Activated CD4-positive, alpha-beta memory T cell treated with anti-CD3 and anti-CD28 coated beads, Interleukin-2, amount 10 ng/mL, durations not matched to agents 7 days and 5 days (primary cell): ENCODE measurements around the gene TMEM145. TPM values are rescaled to one million over a fixed set of nuclear protein-coding genes. Genes with fewer than 3 reads are reported as not detected.
"Not testable (repeated sequence)": the region's sequence is repeated elsewhere in the genome, so short reads cannot be mapped to it uniquely, and the experiment has no call there.

Source experiments
- CTCF ChIA-PET: fragments of 350-600 bp; sonication (Branson Sonifier 250); formaldehyde crosslinking; loops from one replicate; lab custom pipeline; 2021; ENCODE audit warnings: antibody characterized with exemption, inconsistent platforms; lab: Charles Lee
- POLR2A ChIA-PET: fragments of 350-600 bp; sonication (Branson Sonifier 250); formaldehyde crosslinking; loops from one replicate; lab custom pipeline; 2021; ENCODE audit warnings: antibody characterized with exemption; lab: Charles Lee
- DNase-seq: peaks from one replicate; pipeline ENCODE4 v3.0.0-alpha.2; 2020
- H3K27ac Mint-ChIP-seq: one replicate; pipeline ENCODE4 v1.8.0; 2021; ENCODE audit warnings: mild to moderate bottlenecking, mixed read lengths
- H3K27me3 Mint-ChIP-seq: one replicate; pipeline ENCODE4 v1.8.0; 2021; ENCODE audit warnings: mixed read lengths
- H3K36me3 Mint-ChIP-seq: one replicate; pipeline ENCODE4 v1.8.0; 2021; ENCODE audit warnings: low read depth, mixed read lengths
- H3K4me1 Mint-ChIP-seq: one replicate; pipeline ENCODE4 v1.8.0; 2021; ENCODE audit warnings: mixed read lengths
- H3K4me3 Mint-ChIP-seq: one replicate; pipeline ENCODE4 v1.8.0; 2021; ENCODE audit warnings: mild to moderate bottlenecking, mixed read lengths
- H3K9me3 Mint-ChIP-seq: one replicate; pipeline ENCODE4 v1.8.0; 2021; ENCODE audit warnings: mixed read lengths
- total RNA-seq, 2 experiments: library from RNA; stranded (reverse); gene quantifications; one replicate each; pipeline ENCODE4 v1.2.3, GENCODE V29; 2021

The TMEM145 gene
- total RNA-seq, 2 experiments from 2014 or later = 0.23 TPM; not detected in 1

DNA sequence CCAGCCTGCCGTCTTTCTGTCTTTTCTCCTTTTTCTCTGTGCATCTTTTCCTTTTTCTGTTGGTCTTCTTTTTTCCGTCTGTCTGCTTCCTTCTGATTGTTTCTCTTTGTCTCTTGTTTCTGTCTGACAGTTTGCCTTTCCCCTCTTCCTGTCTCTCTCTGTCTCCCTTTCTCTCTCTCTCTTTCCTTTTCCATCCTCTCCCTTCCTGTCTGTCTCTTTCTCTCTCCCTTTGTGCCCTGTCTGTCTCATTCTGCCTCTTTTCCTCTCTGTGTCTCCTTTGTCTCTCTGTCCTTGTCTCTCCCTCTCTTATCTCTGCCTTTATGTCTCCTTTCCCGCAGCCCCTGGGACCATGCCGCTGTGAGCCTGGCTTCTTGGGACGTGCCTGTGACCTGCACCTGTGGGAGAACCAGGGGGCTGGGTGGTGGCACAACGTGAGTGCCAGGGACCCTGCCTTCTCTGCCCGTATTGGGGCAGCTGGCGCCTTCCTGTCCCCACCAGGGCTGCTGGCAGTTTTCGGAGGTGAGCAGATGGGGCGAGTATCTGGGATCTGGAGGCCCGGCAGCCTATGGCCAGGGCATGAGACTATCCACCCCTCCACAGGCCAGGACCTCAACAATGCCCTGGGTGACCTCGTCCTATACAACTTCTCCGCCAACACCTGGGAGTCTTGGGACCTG lies 21.7 kb downstream of the TMEM145 start:
- Mint-ChIP-seq H3K4me3 (no peak overlapping the region), H3K4me1 (peaks cover 5% of the 10 kb centered on the region), H3K36me3 (no peaks in the 10 kb centered on the region), H3K9me3 (no peaks in the 10 kb centered on the region), H3K27me3 (no peaks in the 10 kb centered on the region), H3K27ac (no peak overlapping the region)
- DNase-seq = no peak
- ChIA-PET POLR2A (no interaction called here), CTCF (no interaction called here)

DNA sequence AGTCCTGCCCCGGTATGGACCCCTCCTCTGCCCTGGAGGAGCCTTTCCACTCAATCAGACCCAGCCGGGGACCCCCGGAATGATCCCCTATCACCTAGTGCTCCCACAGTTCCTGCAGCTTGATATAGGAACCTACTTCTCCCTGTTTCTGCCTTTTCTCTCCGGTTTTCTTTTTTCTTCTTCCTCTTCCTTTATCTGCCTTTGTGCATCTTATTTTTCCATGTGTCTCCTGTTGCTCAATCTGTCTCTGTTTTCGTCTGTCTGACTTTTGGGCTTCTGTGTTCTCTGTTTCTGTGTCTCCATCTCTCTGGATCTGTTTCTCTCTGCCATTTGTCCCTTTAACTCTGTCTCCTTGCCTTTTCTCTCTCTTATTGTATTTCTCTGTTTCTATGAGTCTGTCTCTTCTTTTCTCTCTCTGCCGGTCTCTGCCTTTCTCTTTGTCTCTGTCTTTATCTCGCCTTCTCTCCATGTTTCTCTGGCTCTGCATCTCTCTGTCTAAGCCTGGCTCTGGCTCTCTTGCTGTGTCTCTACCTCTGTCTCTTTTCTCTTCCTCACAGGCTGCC lies 22.3 kb downstream of the TMEM145 start:
- Mint-ChIP-seq H3K36me3 (no peaks in the 10 kb centered on the region), H3K27ac (no peak overlapping the region), H3K4me1 (peaks cover 5% of the 10 kb centered on the region), H3K9me3 (no peaks in the 10 kb centered on the region), H3K4me3 (no peak overlapping the region), H3K27me3 (no peaks in the 10 kb centered on the region)
- POLR2A ChIA-PET = no interaction called here
- no peak for DNase-seq
- CTCF ChIA-PET = no interaction called here

DNA sequence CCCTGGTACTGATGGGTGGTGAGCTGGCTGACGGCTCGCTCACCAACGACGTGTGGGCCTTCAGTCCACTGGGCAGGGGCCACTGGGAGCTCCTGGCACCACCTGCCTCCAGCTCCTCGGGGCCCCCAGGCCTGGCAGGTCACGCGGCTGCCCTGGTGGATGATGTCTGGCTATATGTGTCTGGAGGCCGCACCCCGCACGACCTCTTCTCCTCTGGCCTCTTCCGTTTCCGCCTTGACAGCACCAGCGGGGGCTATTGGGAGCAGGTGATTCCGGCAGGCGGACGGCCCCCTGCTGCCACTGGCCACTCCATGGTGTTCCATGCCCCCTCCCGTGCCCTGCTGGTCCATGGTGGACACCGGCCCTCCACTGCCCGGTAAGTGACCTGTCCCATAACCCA lies 22.9 kb downstream of the TMEM145 start:
- no peak for DNase-seq
- H3K9me3 Mint-ChIP-seq = no peaks in the 10 kb centered on the region
- POLR2A ChIA-PET = no interaction called here
- no peak overlapping the region for H3K4me3 Mint-ChIP-seq
- CTCF ChIA-PET = no interaction called here
- no peaks in the 10 kb centered on the region for H3K27me3 Mint-ChIP-seq
- peaks cover 5% of the 10 kb centered on the region for H3K4me1 Mint-ChIP-seq
- no peaks in the 10 kb centered on the region for H3K36me3 Mint-ChIP-seq
- H3K27ac Mint-ChIP-seq = no peak overlapping the region

DNA sequence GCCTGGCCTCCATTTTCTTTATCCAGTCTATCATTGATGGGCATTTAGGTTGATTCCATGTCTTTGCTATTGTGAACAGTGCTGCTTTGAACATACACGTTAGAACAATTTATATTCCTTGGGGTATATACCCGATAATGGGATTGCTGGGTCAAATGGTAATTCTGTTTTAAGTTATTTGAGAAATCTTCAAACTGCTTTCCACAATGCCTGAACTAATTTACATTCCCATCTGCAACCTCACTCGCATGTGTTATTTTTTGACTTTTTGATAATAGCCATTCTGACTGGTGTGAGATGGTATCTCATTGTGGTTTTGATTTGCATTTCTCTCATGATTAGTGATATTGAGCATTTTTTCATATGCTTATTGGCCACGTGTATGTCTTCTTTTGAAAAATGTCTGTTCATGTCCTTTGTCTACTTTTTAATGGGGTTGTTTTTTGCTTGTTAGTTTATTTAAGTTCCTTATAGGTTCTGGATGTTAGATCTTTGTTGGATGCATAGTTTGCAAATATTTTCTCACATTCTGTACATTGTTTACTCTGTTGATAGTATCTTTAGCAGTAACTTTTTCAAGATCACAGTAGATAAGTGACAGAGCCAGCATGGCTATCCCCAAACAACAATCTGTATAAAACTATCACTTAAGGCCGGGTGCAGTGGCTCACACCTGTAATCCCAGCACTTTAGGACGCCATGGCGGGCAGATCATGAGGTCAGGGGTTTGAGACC lies 26.2 kb downstream of the TMEM145 start:
- H3K9me3 Mint-ChIP-seq, H3K36me3 Mint-ChIP-seq, H3K4me1 Mint-ChIP-seq, POLR2A ChIA-PET, CTCF ChIA-PET, DNase-seq, H3K27ac Mint-ChIP-seq, H3K27me3 Mint-ChIP-seq, H3K4me3 Mint-ChIP-seq: not testable (repeated sequence)

DNA sequence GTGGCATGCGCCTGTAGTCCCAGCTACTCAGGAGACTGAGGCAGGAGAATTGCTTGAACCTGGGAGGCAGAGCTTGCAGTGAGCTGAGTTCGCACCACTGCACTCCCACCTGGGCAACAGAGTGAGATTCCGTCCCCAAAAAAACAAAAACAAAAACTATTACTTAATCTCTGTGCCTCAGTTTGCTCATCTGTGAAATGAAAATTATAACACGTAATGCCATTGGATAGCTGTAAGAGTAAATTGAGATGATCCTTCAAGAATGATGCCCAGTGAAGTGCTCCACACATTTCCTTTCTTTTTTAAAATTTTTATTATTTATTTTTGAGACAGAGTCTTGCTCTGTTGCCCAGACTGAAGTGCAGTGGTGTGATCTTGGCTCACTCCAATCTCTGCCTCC lies 26.8 kb downstream of the TMEM145 start:
- H3K27ac Mint-ChIP-seq, H3K36me3 Mint-ChIP-seq, CTCF ChIA-PET, DNase-seq, H3K4me1 Mint-ChIP-seq, H3K27me3 Mint-ChIP-seq, H3K4me3 Mint-ChIP-seq, POLR2A ChIA-PET, H3K9me3 Mint-ChIP-seq: not testable (repeated sequence)

DNA sequence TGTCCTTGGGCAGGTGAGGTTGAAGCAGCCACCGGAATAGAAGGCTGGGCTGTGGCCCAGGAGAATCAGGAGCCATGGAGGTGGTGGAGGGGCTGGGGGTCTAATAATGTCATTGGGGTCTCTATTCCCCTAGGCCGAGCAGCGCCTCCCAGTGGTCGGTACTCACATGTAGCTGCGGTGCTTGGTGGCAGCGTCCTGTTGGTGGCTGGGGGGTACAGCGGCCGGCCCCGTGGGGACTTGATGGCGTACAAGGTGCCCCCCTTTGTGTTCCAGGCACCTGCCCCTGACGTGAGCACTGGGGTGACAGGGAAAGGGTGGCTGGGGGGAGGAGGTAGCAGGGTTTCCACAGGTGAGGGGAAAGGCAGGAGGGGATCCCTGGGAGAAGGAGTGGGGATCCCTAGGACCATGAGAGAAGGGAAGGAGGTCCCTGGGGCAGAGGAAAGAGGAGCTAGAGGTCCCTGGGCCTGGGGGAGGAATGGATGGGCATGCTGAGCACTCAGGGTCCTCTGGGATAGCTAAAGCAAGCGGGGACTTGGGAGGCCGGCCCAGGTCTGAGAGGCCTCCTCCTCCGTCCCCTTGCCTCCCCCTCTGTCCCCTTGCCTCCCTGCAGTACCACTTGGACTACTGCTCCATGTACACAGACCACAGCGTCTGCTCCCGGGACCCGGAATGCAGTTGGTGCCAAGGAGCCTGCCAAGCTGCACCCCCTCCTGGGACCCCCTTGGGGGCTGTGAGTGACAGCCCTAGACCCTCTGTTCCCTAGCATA lies 30.4 kb downstream of the TMEM145 start:
- no peak for DNase-seq
- POLR2A ChIA-PET = no interaction called here

DNA sequence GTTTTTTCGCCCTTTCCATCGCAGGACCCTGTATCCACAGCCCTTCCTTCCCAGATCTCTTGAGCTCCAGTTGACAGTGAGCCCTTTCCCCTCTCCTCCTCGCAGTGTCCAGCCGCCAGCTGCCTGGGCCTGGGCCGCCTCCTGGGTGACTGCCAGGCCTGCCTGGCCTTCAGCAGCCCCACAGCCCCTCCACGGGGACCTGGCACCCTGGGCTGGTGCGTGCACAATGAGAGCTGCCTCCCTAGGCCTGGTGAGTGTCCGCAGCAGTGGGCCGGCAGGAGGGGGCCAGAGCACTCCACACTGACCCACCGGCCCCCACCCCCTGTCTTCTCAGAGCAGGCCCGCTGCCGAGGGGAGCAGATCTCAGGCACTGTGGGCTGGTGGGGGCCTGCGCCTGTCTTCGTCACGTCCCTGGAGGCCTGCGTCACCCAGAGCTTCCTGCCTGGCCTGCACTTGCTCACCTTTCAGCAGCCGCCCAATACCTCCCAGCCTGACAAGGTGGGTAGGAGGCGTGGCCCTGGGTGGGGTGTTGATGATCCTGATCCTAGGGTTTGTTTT lies 31.3 kb downstream of the TMEM145 start:
- CTCF ChIA-PET = no interaction called here
- Mint-ChIP-seq H3K27ac (no peak overlapping the region), H3K36me3 (no peaks in the 10 kb centered on the region), H3K4me3 (no peak overlapping the region), H3K27me3 (no peaks in the 10 kb centered on the region), H3K4me1 (peaks cover 1% of the 10 kb centered on the region), H3K9me3 (no peaks in the 10 kb centered on the region)
- DNase-seq = no peak
- POLR2A ChIA-PET = no interaction called here

More for the DNA sequence above, 30.4 kb downstream of the TMEM145 start:
- no peaks in the 10 kb centered on the region for H3K36me3 Mint-ChIP-seq
- no peak overlapping the region for H3K4me3 Mint-ChIP-seq
- H3K27me3 Mint-ChIP-seq = no peaks in the 10 kb centered on the region
- H3K4me1 Mint-ChIP-seq = peaks cover 5% of the 10 kb centered on the region
- H3K9me3 Mint-ChIP-seq = no peaks in the 10 kb centered on the region
- CTCF ChIA-PET = no interaction called here
- H3K27ac Mint-ChIP-seq = no peak overlapping the region

DNA sequence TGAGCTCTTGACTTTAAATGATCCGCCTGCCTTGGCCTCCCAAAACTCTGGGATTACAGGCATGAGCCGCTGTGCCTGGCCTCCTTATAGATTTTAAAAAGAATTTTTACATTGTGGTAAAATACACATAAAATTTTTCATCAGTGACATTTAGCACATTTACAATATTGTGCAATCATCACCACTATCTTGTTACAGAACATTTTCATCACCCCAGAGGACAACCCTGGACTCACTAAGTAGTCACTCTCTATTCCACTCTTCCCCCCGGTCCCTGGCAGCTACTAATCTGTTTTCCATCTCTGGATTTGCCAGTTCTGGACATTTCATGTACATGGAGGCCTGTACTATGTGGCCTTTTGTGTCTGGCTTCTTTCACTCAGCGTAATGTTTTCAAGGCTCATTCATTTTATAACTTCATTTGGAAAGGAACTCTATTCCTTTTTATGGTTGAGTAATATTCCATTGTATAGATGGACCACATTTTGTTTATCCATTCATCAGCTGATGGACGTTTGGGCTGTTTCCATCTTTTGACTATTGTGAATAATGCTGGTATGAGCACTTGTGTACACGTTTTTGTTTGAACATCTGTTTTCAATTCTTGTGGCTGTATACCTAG lies 32.2 kb downstream of the TMEM145 start:
- Mint-ChIP-seq H3K4me3 (no peak overlapping the region), H3K4me1 (no peaks in the 10 kb centered on the region), H3K27ac (no peak overlapping the region), H3K9me3 (no peaks in the 10 kb centered on the region), H3K27me3 (no peaks in the 10 kb centered on the region), H3K36me3 (no peaks in the 10 kb centered on the region)
- CTCF ChIA-PET = no interaction called here
- DNase-seq = no peak
- POLR2A ChIA-PET = no interaction called here

DNA sequence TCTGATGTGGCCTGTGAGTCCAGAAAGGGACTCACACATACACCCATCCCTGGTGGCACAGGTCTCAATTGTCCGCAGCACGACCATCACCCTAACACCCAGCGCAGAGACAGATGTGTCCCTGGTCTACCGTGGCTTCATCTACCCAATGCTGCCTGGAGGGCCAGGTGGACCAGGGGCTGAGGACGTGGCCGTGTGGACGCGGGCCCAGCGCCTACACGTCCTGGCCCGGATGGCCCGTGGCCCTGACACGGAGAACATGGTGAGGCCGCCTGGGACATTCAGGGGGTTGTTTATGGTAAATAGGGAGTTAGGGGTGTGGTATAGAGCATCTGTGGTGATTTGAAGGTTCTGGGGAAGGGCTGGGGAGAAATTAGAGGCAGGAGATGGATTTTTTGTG lies 35.1 kb downstream of the TMEM145 start:
- no peaks in the 10 kb centered on the region for H3K9me3 Mint-ChIP-seq
- POLR2A ChIA-PET = no interaction called here
- H3K27me3 Mint-ChIP-seq = no peaks in the 10 kb centered on the region
- DNase-seq = no peak
- H3K27ac Mint-ChIP-seq = no peak overlapping the region
- H3K4me1 Mint-ChIP-seq = no peaks in the 10 kb centered on the region
- H3K36me3 Mint-ChIP-seq = no peaks in the 10 kb centered on the region
- CTCF ChIA-PET = no interaction called here
- no peak overlapping the region for H3K4me3 Mint-ChIP-seq

DNA sequence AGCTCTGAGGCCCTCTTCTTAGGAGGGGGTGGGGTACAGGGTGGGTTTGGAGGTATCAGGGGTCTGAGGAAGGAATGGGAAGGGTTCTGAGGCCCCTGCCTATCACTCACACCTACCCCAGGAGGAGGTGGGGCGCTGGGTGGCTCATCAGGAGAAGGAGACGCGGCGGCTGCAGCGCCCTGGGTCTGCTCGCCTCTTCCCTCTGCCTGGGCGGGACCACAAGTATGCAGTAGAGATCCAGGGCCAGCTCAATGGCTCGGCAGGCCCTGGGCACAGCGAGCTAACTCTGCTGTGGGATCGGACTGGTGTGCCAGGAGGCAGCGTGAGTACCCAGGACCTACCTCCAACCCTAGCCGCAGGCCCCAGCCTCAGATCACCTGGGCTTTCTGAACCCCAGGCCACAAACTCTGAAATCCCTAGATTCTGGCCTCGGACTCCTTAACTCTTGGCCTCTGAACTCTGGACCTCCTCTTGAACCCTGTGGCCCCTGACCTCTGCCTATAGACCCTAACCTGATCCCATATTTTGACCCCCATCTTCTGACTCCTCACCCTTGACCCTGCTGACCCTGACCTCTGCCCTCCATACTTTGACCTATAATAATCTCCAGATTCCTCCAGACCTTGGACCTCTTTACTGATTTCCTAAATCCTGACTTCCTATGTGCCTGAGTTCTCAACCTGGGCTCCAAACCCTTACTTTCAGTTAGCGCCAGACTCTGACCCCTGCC lies 36.4 kb downstream of the TMEM145 start:
- POLR2A ChIA-PET = no interaction called here
- Mint-ChIP-seq H3K4me3 (no peak overlapping the region), H3K9me3 (no peaks in the 10 kb centered on the region), H3K36me3 (no peaks in the 10 kb centered on the region), H3K4me1 (no peaks in the 10 kb centered on the region), H3K27ac (no peak overlapping the region), H3K27me3 (no peaks in the 10 kb centered on the region)
- DNase-seq = no peak
- CTCF ChIA-PET = no interaction called here

DNA sequence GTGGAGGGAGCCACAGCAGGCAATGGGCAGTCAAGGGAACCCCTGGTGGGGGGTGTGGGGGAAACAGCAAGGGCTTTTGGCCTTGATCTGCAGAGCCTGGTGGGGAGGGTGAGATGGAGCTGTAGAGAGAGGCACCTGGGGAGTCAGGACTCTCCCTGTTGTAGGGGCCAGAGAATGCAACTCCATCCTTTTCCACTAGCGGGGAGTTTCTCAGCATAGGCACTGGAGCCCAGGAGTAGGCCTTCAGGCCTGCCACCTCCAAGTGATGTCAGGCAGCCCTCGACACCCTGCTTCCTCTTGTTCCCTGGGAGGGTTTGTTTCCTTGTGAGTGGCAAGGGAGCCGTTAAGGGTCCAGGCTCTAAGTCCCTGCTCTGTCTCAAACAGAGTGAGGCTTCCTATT lies 37.3 kb downstream of the TMEM145 start:
- ChIA-PET CTCF (no interaction called here), POLR2A (no interaction called here)
- no peak overlapping the region for H3K4me3 Mint-ChIP-seq
- H3K9me3 Mint-ChIP-seq = no peaks in the 10 kb centered on the region
- H3K36me3 Mint-ChIP-seq = no peaks in the 10 kb centered on the region
- DNase-seq = no peak
- H3K4me1 Mint-ChIP-seq = no peaks in the 10 kb centered on the region
- no peak overlapping the region for H3K27ac Mint-ChIP-seq
- H3K27me3 Mint-ChIP-seq = no peaks in the 10 kb centered on the region

DNA sequence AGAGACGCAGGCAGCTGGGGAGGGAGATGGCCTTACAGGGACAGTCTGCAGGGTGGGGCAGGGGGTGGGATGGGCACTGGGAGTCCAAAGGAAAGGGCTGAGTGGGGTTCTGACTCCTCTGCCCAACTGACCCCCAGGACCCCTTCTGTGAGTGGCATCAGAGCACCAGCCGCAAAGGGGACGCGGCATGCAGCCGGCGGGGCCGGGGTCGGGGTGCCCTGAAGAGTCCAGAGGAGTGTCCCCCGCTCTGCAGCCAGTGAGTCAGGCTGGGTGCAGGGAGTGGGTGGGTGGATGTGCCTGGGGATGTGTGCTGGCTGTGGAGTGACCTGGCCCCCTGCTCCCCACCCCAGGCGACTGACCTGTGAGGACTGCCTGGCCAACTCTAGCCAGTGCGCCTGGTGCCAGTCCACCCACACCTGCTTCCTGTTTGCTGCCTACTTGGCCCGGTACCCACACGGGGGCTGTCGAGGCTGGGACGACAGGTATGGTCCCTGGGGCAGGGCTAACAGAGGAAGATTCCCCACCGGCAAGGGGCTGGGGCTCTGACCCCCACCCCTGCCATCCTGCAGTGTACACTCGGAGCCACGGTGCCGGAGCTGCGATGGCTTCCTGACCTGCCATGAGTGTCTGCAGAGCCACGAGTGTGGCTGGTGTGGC lies 38.1 kb downstream of the TMEM145 start:
- no peaks in the 10 kb centered on the region for H3K36me3 Mint-ChIP-seq
- POLR2A ChIA-PET = no interaction called here
- H3K4me3 Mint-ChIP-seq = no peak overlapping the region
- CTCF ChIA-PET = no interaction called here
- H3K9me3 Mint-ChIP-seq = no peaks in the 10 kb centered on the region
- H3K27me3 Mint-ChIP-seq = no peaks in the 10 kb centered on the region
- DNase-seq = no peak
- H3K4me1 Mint-ChIP-seq = no peaks in the 10 kb centered on the region
- no peak overlapping the region for H3K27ac Mint-ChIP-seq
